IMR-90 (cell line): Measurements from ENCODE around the gene ZNF385D.

Source experiments
- CHD1 ChIP-seq: IDR thresholded peaks from 2 replicates; pipeline ENCODE4 v1.6.1; 2012; ENCODE audit warnings: low read depth, low read length, improper control_type of control experiment
- CTCF ChIP-seq: conservative IDR thresholded peaks from 2 replicates; pipeline ENCODE4 v1.5.1; 2012; ENCODE audit warnings: mild to moderate bottlenecking, low read depth, low read length, improper control_type of control experiment
- FOS ChIP-seq: fragments of 150-350 bp; IDR thresholded peaks from 2 replicates; pipeline ENCODE4 v1.6.1; 2016; ENCODE audit warnings: low read depth, low read length
- MAFK ChIP-seq: IDR thresholded peaks from 2 replicates; pipeline ENCODE4 v1.6.1; 2012; ENCODE audit warnings: low read depth, low read length, improper control_type of control experiment
- MAZ ChIP-seq: IDR thresholded peaks from 2 replicates; pipeline ENCODE4 v1.6.1; 2012; ENCODE audit warnings: low read depth, mild to moderate bottlenecking, low read length, improper control_type of control experiment, moderate library complexity, borderline replicate concordance
- MXI1 ChIP-seq: IDR thresholded peaks from 2 replicates; pipeline ENCODE4 v1.6.1; 2012; ENCODE audit warnings: low read depth, mild to moderate bottlenecking, low read length, moderate library complexity, borderline replicate concordance
- NFE2L2 ChIP-seq: fragments of 150-350 bp; IDR thresholded peaks from 2 replicates; pipeline ENCODE4 v1.6.1; 2016; ENCODE audit warnings: low read depth, mild to moderate bottlenecking, low read length
- POLR2A ChIP-seq: IDR thresholded peaks from 2 replicates; pipeline ENCODE4 v1.6.1; 2012; ENCODE audit warnings: mild to moderate bottlenecking, low read depth, low read length
- TF ChIP-seq, protein P1 (sequence below): fragments of 150-350 bp; IDR thresholded peaks from 2 replicates; pipeline ENCODE4 v1.6.1; 2016; ENCODE audit warnings: low read depth, mild to moderate bottlenecking, low read length, moderate library complexity, borderline replicate concordance

DNA sequence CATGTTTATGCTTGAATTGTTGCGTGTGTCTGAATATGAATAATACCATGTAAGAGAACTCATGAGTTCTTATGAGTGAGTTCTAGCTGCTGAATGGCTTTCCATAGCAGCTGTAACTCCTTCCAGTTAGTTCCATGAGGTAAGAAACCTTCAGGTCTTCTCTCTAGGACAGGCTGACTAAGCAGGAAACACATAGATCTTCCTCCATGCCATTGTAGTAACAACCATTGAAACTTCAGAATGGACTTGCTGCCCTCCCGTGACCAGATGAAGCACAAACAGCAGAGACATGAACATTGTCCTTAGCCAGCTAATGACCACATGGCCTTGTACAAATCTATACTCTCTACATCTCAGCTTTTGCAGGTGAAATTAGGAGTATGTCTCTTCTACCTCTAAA, 200.0 kb downstream of the ZNF385D start:
- TF ChIP-seq CTCF: no peak
- no peak for TF ChIP-seq NFE2L2
- TF ChIP-seq MXI1: no peak
- no peak for TF ChIP-seq FOS
- TF ChIP-seq, protein P1, sequence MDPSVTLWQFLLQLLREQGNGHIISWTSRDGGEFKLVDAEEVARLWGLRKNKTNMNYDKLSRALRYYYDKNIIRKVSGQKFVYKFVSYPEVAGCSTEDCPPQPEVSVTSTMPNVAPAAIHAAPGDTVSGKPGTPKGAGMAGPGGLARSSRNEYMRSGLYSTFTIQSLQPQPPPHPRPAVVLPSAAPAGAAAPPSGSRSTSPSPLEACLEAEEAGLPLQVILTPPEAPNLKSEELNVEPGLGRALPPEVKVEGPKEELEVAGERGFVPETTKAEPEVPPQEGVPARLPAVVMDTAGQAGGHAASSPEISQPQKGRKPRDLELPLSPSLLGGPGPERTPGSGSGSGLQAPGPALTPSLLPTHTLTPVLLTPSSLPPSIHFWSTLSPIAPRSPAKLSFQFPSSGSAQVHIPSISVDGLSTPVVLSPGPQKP: no peak
- TF ChIP-seq MAFK: no peak
- no peak for TF ChIP-seq CHD1
- TF ChIP-seq MAZ: no peak
- no peak for TF ChIP-seq POLR2A
